Stimulated activated CD4-positive, alpha-beta T cell treated with anti-CD3 and anti-CD28 coated beads, Interleukin-15, amount 100 ng/mL, for 1 hour (primary cell): ENCODE measurements around the gene CRB1.

Experiments used
- DNase-seq, 2 donors: peaks; one replicate each; pipeline ENCODE4 v3.0.0-alpha.2; 2020; ENCODE audit warnings: low read depth in 1 of 2, low spot score in 1 of 2

The CRB1 gene

GRCh38 chr1:197303463-197303862, 35.4 kb downstream of the CRB1 start:
- DNase-seq: no peak

DNA sequence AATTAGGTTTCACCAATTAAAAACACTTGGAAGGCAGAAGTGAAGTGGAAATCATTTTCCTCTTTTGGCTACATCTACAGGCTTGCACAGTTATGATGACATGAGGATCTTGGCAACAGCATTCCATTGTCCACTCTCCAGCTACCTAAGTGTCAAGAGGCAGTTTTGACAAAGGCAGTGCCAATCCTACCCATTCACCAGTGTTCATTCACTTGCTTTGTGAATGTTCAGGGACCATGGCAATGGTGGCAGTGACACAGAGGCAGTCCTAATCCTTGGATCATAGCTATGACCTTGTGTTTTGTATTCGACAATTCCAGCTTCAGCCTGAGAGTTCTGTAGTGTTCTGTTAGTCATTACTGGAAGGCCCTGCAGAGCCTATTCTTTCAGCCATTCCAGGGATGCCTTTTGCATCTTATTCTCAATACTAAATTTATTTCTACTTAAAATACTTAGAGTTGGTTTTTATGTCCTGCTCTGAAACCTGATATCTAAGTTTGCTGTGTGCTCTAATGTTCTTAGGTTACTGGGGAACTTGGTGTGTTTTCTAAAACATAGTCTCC, 36.7 kb downstream of the CRB1 start:
- DNase-seq: no peak

- DNase-seq: no peak
Observed at GRCh38 chr1:197305925-197306324, 37.9 kb downstream of the CRB1 start.

DNA sequence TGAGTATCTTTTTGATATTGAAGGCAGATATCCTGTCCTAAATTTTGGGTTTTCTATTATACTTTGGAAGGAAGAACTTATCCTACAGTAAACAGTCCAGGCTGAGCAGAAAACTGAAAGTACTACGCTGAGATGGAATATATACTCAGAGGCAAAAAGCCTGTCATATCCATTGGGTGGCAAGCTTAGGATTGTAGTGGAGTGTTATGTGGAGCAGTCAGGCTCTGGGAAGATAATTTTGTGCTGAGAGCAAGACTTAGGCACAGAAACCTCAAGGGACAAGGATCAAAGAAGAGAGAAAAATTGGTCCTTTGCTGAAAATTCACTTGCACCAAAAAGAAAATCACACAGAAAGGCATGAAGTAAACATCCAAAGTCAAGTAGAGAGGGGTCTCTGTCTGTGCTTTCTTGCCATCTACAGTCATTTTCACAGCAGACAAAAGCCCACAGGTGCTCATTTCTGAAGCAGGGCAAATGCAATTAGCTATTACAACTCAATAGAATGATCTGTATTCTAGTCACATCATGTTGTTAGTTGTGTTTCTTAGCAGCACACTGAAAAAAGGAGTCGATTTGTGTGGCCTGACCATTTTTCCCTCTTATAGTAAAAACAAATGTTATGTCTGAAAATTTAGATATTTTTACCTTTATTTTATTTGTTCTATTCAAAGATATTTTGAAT, 38.5 kb downstream of the CRB1 start:
- no peak for DNase-seq

- no peak for DNase-seq
Observed at GRCh38 chr1:197307136-197307535, 39.1 kb downstream of the CRB1 start.

DNA sequence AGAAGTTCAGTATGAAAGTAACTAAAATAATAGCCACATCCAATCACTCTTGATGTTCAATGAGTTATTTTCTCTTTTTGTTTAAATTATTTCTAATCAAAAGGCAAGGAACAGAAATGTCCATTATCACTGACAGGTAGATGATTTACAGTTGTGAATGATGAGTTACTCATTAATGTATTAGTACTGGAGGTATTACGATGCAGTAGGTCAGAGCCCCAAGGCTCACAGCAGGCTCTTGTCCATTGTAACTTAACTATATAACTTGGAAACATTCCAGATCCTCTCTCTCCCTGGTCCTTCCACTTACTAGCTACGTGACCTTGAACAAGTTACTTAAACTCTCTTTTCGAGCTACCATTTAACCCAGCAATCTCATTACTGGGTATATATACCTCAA, 39.5 kb downstream of the CRB1 start:
- DNase-seq: no peak

DNA sequence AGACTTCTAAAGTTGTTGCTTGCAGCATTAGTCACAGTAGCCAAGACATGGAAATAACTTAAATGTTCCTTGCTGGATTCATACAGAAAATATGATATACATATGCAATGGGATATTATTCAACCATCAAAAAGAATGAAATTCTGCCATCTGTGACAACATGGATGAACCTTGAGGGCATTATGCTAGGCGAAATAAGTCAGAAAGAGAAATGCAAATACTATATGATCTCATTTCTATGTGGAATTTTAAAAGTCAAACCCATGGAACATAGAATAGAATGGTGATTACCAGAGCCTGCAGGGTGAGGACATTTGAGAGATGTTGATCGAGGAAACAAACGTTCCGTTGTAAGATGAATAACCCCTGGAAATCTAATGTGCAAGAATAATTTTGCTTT, 43.0 kb downstream of the CRB1 start:
- no peak for DNase-seq

DNA sequence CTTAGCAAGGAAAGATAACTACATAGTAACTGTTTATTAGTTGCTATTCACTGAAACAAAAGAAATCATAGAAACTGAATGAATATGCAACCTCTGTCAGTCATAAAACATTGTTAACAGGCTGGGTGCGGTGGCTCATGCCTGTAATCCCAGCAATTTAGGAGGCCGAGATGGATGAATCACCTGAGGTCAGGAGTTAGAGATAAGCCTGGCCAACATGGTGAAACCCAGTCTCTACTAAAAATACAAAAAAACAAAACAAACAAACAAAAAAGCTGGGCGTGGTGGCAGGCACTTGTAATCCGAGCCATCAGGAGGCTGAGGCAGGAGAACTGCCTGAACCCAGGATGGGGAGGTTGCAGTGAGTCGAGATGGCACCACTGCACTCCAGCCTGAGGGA, 44.1 kb downstream of the CRB1 start:
- no peak for DNase-seq

- DNase-seq: no peak
Observed at GRCh38 chr1:197313713-197314112, 45.7 kb downstream of the CRB1 start.

DNA sequence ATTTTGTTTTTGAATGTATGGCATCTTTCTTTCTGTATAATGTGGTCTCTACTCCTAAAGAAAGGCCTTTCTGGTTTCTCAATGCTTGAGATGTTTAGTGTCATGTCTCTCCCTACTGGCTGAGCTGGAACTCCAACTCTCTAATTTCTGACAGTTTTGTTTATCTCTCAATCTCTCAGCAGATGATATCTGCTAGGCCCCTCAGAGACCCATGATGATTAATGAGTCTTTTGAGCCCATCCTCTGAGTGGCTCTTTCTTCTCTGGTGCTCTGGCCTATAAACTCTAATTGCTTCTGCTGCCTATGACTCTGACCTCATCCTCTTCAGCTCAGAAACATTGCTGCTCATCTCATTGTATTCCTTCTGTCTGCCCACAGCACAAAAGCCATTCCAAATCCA, 46.6 kb downstream of the CRB1 start:
- DNase-seq: no peak

DNA sequence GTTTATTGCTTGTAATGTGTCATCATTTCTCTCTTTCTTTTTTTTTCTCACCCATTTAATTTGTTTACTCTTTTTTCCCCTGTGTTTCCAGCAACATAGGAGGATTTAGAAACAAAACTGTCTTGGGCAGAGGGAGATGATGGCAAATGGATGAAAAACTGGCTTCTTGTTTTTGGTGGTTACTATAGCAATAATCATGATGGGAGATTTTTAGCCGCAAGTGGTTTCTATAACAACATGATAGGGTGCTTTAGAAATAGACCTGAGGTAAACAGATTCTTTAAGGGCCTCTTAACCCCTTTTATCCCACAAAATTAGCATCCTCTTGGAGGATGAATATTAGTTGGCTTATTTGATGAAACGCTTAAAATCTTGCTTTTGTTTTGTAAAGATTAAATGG, 51.6 kb downstream of the CRB1 start:
- no peak for DNase-seq

GRCh38 chr1:197320991-197321531, 53.0 kb downstream of the CRB1 start:
- DNase-seq: no peak

GRCh38 chr1:197321811-197322210, 53.8 kb downstream of the CRB1 start:
- no peak for DNase-seq

DNA sequence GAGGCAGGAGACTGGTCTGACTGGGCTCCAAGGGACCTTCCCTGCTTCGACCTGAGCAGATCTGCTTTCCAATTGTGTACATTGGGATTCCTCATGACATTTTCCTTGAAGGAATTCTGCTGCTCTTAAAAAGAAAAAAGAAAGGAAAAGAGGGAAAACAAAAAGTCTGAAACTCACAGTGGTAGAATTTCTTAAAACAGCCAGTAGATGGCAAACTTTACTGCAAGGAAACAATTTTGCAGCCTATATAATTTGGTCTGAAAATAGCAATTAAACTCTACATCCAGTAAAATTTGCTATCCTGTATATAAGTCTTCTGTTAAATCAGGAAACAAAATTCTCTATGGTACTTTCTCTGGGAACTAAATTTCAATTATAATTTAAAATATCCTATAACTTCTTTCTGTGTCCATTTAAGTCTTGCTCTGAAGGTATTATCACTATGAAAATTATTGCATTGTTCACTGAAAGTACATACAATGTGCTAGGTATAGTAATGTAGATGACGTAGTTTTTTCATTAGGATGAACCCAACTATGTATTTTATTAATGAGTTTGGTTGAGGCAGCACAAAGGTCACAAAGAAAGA, 59.8 kb downstream of the CRB1 start:
- DNase-seq: no peak

DNA sequence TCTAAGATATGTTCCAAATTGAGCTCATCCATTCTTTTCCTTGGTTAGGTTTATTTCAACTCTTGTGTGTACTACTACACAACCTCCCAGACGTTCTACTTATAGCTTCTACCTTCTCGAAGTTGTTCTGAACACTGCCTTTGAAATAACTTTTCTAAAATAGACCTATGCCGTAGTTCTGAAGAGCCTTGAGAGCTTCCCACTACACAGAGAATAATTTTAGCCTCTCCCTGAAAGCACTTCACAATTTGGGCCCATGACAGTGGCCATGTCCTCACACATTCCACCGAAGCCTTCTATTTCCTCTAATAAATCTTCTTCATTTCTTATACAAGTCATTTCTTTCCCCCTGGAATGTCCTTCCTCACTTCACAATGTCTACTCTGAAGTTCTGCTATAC, 62.2 kb downstream of the CRB1 start:
- no peak for DNase-seq

- DNase-seq: no peak
Observed at GRCh38 chr1:197331565-197331964, 63.5 kb downstream of the CRB1 start.

GRCh38 chr1:197333041-197333440, 65.0 kb downstream of the CRB1 start:
- DNase-seq: no peak

GRCh38 chr1:197336571-197336970, 68.5 kb downstream of the CRB1 start:
- DNase-seq: no peak

DNA sequence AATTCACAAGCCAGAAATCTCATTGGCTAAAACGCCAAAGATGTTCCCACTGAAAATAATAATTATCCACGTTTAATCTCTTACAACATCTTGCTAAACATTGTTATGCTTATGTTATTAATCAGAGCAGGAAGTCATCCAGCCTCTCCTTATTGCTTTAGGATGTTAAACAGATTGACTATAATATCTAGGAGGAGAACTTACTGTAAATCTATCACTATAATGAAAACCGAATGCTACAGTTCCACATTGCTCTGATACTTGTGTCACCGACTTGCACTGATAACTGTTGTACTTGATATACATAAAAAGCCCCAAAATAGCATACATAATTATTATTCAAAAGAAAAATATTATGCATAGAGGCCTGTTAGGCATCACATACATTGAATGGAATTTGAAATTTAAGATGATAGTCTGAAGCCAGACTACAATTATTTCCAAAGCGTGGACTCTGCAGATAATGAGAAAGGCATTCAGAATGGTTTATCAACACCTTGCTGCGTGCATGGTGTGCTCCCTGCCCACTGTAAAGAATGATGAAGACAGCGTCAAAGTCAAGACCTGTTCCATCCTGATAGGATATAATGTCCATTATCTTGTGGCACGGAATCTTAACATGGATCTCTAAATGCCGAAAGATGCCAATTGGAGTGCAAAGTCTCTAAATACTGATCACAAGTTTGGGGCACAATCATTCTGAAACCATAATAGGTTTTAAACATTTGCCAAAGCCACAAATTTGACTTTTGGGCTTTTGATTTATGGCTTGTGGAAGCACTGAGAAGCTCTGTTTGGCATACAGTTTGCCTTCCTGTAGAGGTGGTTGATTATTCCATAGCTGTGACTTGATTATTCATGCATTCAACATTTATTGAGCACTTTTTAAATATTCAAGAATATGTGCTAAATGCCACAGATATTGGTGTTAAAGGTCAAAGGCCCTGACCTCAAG, 71.3 kb downstream of the CRB1 start:
- DNase-seq: no peak

DNA sequence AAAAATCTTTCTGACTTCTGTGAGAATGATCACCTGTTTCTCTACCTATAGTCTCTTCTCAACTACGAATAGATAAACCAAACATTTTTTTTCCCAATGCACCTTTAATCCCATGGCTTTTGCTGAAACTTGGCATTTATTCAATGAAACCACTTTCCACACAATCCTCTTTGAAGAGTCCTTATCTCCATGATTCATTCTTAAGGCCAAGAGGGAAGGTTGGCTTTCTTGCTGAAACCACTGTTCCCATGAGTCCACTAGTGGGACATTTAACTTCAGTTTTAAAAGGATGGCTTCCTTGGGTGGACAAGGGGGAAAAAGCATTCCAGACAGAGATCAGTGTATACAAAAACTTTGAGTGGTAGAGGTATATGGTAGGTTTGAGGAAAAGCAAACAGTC, 73.6 kb downstream of the CRB1 start:
- DNase-seq: no peak

DNA sequence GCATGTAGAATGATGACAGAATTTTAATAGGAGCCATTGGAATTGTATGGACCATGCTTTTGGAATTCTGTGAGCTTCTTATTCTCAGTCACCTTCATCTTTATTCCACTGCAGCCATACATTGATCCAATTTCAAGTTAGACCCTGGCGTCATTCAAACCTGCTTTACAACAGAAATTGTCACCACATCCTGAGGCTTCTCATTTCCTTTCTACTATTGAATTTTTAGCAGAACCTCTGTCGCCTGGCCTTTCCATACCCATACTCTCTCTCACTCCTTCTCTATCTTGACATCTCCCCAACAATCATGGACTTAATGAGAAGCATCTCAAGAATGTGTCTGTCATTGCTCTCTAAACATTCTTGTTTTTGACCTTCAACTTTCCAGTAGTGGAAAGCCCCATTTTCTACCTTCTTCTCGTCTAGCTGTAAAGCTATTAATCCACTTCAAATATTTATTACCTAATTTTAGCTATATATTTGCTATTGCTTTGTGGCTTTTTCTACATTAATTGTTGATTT, 74.1 kb downstream of the CRB1 start:
- DNase-seq: no peak
